HepG2 (cell line): ENCODE measurements around the gene SLIT1. TPM values are rescaled to one million over a fixed set of nuclear protein-coding genes. Genes with fewer than 3 reads are reported as not detected.

Experiments
- ARID3A ChIP-seq: IDR thresholded peaks from 2 replicates; pipeline ENCODE4 v1.6.1; 2012; ENCODE audit warnings: low read depth, low read length, improper control_type of control experiment
- KAT2B ChIP-seq: fragments of 150-350 bp; IDR thresholded peaks from 2 replicates; pipeline ENCODE4 v1.6.1; 2014; ENCODE audit warnings: low read depth, low read length, borderline replicate concordance
- KLF15 ChIP-seq: sonication (generic); formaldehyde crosslinking; IDR thresholded peaks from 2 replicates; pipeline ENCODE4 v1.8.1; 2023; ENCODE audit warnings: borderline replicate concordance, mild to moderate bottlenecking, inconsistent platforms, missing genetic modification reagents, mixed read lengths
- SAP130 ChIP-seq: IDR thresholded peaks from 2 replicates; pipeline ENCODE4 v1.6.1; 2016; ENCODE audit warnings: low read depth
- SPEN ChIP-seq: sonication (generic); formaldehyde crosslinking; IDR thresholded peaks from 2 replicates; pipeline ENCODE4 v1.5.1; 2020; ENCODE audit warnings: low read depth, mild to moderate bottlenecking, missing genetic modification reagents
- ZFY ChIP-seq: sonication (generic); formaldehyde crosslinking; IDR thresholded peaks from 2 replicates; pipeline ENCODE4 v1.4.0; 2020; ENCODE audit warnings: missing genetic modification reagents
- ZNF556 ChIP-seq: sonication (generic); formaldehyde crosslinking; IDR thresholded peaks from 2 replicates; pipeline ENCODE4 v1.4.0; 2020; ENCODE audit warnings: mild to moderate bottlenecking, missing genetic modification reagents, borderline replicate concordance
- ZNF646 ChIP-seq: sonication (generic); formaldehyde crosslinking; IDR thresholded peaks from 2 replicates; pipeline ENCODE4 v1.9.0; 2021; ENCODE audit warnings: mild to moderate bottlenecking, missing genetic modification reagents
- polyA plus RNA-seq, 8 experiments: library from polyadenylated mRNA; depleted of rRNA in 3 of 8; stranded (reverse) in 7 of 8; unstranded in 1 of 8; fragments of >200 nt; fragmentation: Illumina TruSeq in 4 of 8; extraction: Trizol in 4 of 8; gene quantifications; 2 replicates each; pipeline versions ENCODE4 v1.2.1 to v1.2.3, GENCODE V29; 2011 to 2016; ENCODE audit warnings: low read depth in 4 of 8, missing spikeins in 1 of 8, mixed read lengths in 1 of 8; ENCODE audit not compliant: insufficient read depth in 1 of 8
- total RNA-seq, 5 experiments: library from RNA; depleted of rRNA; stranded (reverse); fragments of >200 nt; fragmentation: Illumina TruSeq; extraction: Trizol; gene quantifications; 2 replicates each; pipeline ENCODE4 v1.2.3, GENCODE V29; 2016; ENCODE audit warnings: low read depth in 1 of 5

Gene SLIT1
- total and polyA plus RNA-seq, 2 of the 13 experiments (the other 11 are each of a cell fraction or from before 2014, with no cell fraction given) = 0.09 to 0.33 TPM

- TF ChIP-seq ARID3A (no peak), KLF15 (no peak), KAT2B (no peak), ZFY (no peak), SAP130 (CRISPR knock-in tag) (no peak), SPEN (CRISPR knock-in tag) (no peak), ZNF646 (CRISPR knock-in tag) (no peak), ZNF556 (CRISPR knock-in tag) (no peak)
Observed at GRCh38 chr10:97017474-97017903, 168.3 kb downstream of the SLIT1 start (continued).
